Measurements from ENCODE around the gene CAB39.

GRCh38 chr2:230666885-230667712, 45.5 kb upstream of the CAB39 start:
- TF ChIP-seq, protein P1, sequence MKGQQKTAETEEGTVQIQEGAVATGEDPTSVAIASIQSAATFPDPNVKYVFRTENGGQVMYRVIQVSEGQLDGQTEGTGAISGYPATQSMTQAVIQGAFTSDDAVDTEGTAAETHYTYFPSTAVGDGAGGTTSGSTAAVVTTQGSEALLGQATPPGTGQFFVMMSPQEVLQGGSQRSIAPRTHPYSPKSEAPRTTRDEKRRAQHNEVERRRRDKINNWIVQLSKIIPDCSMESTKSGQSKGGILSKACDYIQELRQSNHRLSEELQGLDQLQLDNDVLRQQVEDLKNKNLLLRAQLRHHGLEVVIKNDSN (IDR thresholded peaks at IDR 0.05; ENCODE audit: borderline replicate concordance, low read depth), result no peak
- TF ChIP-seq JUND (IDR thresholded peaks at IDR 0.05) (no peak), RXRA (IDR thresholded peaks at IDR 0.05; ENCODE audit: borderline replicate concordance, low read depth) (no peak), TAF1 (IDR thresholded peaks at IDR 0.05; ENCODE audit: borderline replicate concordance, low read depth, low read length) (no peak), TCF12 (IDR thresholded peaks at IDR 0.05) (no peak), FOXM1 (IDR thresholded peaks at IDR 0.05; ENCODE audit: low read depth) (no peak)
- TF ChIP-seq, protein P2, sequence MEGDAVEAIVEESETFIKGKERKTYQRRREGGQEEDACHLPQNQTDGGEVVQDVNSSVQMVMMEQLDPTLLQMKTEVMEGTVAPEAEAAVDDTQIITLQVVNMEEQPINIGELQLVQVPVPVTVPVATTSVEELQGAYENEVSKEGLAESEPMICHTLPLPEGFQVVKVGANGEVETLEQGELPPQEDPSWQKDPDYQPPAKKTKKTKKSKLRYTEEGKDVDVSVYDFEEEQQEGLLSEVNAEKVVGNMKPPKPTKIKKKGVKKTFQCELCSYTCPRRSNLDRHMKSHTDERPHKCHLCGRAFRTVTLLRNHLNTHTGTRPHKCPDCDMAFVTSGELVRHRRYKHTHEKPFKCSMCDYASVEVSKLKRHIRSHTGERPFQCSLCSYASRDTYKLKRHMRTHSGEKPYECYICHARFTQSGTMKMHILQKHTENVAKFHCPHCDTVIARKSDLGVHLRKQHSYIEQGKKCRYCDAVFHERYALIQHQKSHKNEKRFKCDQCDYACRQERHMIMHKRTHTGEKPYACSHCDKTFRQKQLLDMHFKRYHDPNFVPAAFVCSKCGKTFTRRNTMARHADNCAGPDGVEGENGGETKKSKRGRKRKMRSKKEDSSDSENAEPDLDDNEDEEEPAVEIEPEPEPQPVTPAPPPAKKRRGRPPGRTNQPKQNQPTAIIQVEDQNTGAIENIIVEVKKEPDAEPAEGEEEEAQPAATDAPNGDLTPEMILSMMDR (IDR thresholded peaks at IDR 0.05), result no peak
- TF ChIP-seq, protein P3, sequence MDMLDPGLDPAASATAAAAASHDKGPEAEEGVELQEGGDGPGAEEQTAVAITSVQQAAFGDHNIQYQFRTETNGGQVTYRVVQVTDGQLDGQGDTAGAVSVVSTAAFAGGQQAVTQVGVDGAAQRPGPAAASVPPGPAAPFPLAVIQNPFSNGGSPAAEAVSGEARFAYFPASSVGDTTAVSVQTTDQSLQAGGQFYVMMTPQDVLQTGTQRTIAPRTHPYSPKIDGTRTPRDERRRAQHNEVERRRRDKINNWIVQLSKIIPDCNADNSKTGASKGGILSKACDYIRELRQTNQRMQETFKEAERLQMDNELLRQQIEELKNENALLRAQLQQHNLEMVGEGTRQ (IDR thresholded peaks at IDR 0.05; ENCODE audit: borderline replicate concordance, low read depth, low read length), result no peak
- TF ChIP-seq, protein P4, sequence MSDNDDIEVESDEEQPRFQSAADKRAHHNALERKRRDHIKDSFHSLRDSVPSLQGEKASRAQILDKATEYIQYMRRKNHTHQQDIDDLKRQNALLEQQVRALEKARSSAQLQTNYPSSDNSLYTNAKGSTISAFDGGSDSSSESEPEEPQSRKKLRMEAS (IDR thresholded peaks at IDR 0.05; ENCODE audit: low read depth), result no peak

Measured in SK-N-SH (cell line).